GM19351 (cell line): ENCODE data around the gene IL20.

Source experiments
- ATAC-seq: cut with Tn5 transposase; IDR thresholded peaks from one replicate; pipeline ENCODE4 v1.9.1; 2021; ENCODE audit warnings: mild to moderate bottlenecking, moderate library complexity; ENCODE audit not compliant: unreplicated experiment

The IL20 gene

GRCh38 chr1:206899717-206900116 is 34.3 kb downstream of the IL20 start:
- no peak for ATAC-seq

GRCh38 chr1:206900149-206900548 is 34.7 kb downstream of the IL20 start:
- ATAC-seq: no peak

GRCh38 chr1:206901944-206902343 is 36.5 kb downstream of the IL20 start:
- ATAC-seq: no peak

GRCh38 chr1:206902702-206903101 is 37.3 kb downstream of the IL20 start:
- no peak for ATAC-seq

- no peak for ATAC-seq
Measured at GRCh38 chr1:206903687-206904086, 38.3 kb downstream of the IL20 start.

- ATAC-seq: no peak
Measured at GRCh38 chr1:206904423-206905142, 39.2 kb downstream of the IL20 start.

- ATAC-seq: no peak
Measured at GRCh38 chr1:206905295-206906164, 40.1 kb downstream of the IL20 start.

GRCh38 chr1:206907304-206907991 is 42.0 kb downstream of the IL20 start:
- no peak for ATAC-seq

GRCh38 chr1:206908038-206908437 is 42.6 kb downstream of the IL20 start:
- ATAC-seq: no peak

GRCh38 chr1:206909161-206909882 is 43.9 kb downstream of the IL20 start:
- ATAC-seq: no peak

- no peak for ATAC-seq
Measured at GRCh38 chr1:206909883-206910318, 44.5 kb downstream of the IL20 start.

- ATAC-seq: no peak
Measured at GRCh38 chr1:206911064-206911663, 45.7 kb downstream of the IL20 start.

GRCh38 chr1:206912445-206913095 is 47.1 kb downstream of the IL20 start:
- ATAC-seq: peak; percentile 57

GRCh38 chr1:206913766-206914537 is 48.5 kb downstream of the IL20 start:
- ATAC-seq: no peak

- no peak for ATAC-seq
Measured at GRCh38 chr1:206915030-206915735, 49.8 kb downstream of the IL20 start.

GRCh38 chr1:206916000-206916709 is 50.7 kb downstream of the IL20 start:
- ATAC-seq: no peak

- ATAC-seq: no peak
Measured at GRCh38 chr1:206918076-206918475, 52.7 kb downstream of the IL20 start.
